LNCaP clone FGC (cell line): ENCODE data around the gene EXOC6B.
A peak's percentile ranks its signal among the peaks of the same experiment; 100 is the strongest.
"Not testable (repeated sequence)": the region's sequence is repeated elsewhere in the genome, so short reads cannot be mapped to it uniquely, and the experiment has no call there.

Source experiments
- DNase-seq: peaks from one replicate; pipeline ENCODE4 v3.0.0-alpha.2; 2011; ENCODE audit warnings: low read depth
- H3K4me3 ChIP-seq: 2 replicates; pipeline ENCODE4 v1.5.1; 2011; ENCODE audit warnings: mild to moderate bottlenecking, low read depth, low read length, control low read depth
- CTCF ChIP-seq: IDR thresholded peaks from 2 replicates; pipeline ENCODE4 v1.5.1; 2012; ENCODE audit warnings: mild to moderate bottlenecking; ENCODE audit not compliant: control insufficient read depth, insufficient read depth; ENCODE audit errors: extremely low read depth

The EXOC6B gene

GRCh38 chr2:72545790-72546189, 280.0 kb downstream of the EXOC6B start:
- no peak for TF ChIP-seq CTCF
- H3K4me3 ChIP-seq: no peak overlapping the region
- no peak for DNase-seq

- no peak for TF ChIP-seq CTCF
- H3K4me3 ChIP-seq: no peak overlapping the region
- DNase-seq: no peak
Observed at GRCh38 chr2:72544554-72544953, 281.3 kb downstream of the EXOC6B start.

- TF ChIP-seq CTCF: no peak
- DNase-seq: no peak
- H3K4me3 ChIP-seq: no peak overlapping the region
Observed at GRCh38 chr2:72543497-72544216, 282.2 kb downstream of the EXOC6B start.

GRCh38 chr2:72539071-72539552, 286.7 kb downstream of the EXOC6B start:
- DNase-seq: no peak
- no peak for TF ChIP-seq CTCF
- H3K4me3 ChIP-seq: no peak overlapping the region

- TF ChIP-seq CTCF: no peak
- peak; percentile 58 for DNase-seq
- no peak overlapping the region for H3K4me3 ChIP-seq
Observed at GRCh38 chr2:72538486-72538885, 287.3 kb downstream of the EXOC6B start.

- DNase-seq, H3K4me3 ChIP-seq: not testable (repeated sequence)
Observed at GRCh38 chr2:72535586-72535985, 290.2 kb downstream of the EXOC6B start.

- no peak for DNase-seq
- H3K4me3 ChIP-seq: no peak overlapping the region
- TF ChIP-seq CTCF: no peak
Observed at GRCh38 chr2:72533765-72534164, 292.1 kb downstream of the EXOC6B start.
